GM21529 (cell line): Measurements from ENCODE around the gene CASZ1.

Experiments used
- ATAC-seq: cut with Tn5 transposase; IDR thresholded peaks from one replicate; pipeline ENCODE4 v1.9.1; 2021; ENCODE audit not compliant: unreplicated experiment

The CASZ1 gene, protein sequence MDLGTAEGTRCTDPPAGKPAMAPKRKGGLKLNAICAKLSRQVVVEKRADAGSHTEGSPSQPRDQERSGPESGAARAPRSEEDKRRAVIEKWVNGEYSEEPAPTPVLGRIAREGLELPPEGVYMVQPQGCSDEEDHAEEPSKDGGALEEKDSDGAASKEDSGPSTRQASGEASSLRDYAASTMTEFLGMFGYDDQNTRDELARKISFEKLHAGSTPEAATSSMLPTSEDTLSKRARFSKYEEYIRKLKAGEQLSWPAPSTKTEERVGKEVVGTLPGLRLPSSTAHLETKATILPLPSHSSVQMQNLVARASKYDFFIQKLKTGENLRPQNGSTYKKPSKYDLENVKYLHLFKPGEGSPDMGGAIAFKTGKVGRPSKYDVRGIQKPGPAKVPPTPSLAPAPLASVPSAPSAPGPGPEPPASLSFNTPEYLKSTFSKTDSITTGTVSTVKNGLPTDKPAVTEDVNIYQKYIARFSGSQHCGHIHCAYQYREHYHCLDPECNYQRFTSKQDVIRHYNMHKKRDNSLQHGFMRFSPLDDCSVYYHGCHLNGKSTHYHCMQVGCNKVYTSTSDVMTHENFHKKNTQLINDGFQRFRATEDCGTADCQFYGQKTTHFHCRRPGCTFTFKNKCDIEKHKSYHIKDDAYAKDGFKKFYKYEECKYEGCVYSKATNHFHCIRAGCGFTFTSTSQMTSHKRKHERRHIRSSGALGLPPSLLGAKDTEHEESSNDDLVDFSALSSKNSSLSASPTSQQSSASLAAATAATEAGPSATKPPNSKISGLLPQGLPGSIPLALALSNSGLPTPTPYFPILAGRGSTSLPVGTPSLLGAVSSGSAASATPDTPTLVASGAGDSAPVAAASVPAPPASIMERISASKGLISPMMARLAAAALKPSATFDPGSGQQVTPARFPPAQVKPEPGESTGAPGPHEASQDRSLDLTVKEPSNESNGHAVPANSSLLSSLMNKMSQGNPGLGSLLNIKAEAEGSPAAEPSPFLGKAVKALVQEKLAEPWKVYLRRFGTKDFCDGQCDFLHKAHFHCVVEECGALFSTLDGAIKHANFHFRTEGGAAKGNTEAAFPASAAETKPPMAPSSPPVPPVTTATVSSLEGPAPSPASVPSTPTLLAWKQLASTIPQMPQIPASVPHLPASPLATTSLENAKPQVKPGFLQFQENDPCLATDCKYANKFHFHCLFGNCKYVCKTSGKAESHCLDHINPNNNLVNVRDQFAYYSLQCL (N-terminal part only)

DNA sequence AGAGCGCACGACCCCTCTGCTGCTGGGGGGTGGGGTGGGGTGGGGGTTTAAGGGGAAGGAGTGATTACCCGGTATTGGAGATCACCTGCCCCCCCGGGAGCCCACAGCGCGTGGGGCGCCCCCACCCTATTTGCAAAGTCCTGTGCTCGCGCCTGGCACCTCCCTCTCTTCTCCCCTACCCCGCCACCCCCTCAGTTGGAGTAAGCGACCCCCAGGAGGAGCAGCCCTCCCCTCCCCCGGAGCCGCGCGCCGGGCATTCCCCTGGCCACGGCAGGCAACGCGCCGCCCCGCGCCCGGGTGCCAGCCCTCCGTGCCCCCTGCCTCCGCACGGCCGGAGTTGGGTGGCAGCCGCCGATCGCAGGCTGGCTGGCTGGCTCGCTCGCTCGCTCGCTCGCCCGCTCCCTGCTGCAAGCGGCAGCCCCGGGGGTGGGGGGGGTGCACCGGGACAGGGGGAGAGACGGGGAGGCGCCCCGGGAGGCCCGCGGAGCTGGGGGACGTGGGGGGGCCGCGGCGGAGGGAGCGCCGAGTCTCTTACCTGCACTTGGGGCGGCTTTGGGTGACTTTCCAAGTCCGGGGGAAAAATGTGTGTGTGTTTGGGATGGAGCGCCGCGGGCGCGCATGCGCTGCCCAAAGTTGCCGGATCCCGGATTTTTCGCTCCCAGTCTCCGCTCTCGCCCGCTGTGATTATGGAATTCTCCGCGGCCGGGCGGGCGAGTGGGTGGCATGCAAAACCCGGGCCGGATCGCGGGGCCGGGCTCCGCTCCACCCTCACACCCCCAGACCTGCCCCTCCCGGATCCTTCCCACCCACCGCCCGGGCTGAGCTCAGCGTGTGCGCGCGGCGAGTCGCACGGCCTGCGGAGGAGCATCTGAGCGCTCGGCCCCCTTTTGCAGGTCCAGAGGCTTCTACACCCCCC lies at the start of gene CASZ1:
Gene CASZ1, minus strand, starts transcription at position 618 of the 916 bp plus-strand sequence. CDS start 102,757 bp downstream, outside the sequence.
- no peak for ATAC-seq

DNA sequence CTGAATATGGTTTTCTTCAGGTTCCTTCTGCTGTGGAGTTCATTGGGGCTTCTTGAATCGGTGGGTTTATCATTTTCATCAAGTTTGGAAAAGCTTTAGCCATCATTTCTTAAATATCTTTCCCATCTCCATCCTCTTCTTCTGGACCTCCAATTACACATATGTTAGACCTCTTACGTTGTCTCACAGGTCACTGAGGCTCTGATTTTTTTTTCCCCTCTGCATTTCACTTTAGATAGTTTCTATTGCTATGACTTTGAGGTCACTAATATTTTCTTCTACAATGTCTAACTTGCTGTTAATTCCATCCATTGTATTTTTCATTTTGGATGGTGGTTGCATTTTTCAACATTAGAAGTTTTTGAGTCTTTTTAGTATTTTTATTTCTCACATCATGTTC lies 47.3 kb upstream of the CASZ1 start:
- ATAC-seq, result no peak

DNA sequence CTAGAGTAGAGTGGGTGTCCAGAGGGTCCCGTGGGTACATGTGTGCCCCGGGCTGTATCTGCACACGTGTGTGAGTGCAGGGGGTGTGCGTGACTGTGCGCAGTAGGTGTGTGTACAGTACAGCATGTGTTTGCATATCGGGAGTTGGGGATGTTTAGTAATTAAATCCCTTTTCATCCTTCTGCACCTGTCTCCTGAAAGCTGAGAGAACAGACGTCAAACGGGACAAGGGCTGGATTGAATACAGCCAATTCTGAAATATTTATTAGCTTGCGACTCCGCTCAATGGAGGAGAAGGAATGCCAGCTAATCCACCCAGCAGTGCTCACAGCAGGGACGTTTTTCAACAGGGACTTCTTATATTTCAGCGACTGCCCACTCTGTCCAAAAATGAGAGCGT lies 44.7 kb upstream of the CASZ1 start:
- no peak for ATAC-seq

DNA sequence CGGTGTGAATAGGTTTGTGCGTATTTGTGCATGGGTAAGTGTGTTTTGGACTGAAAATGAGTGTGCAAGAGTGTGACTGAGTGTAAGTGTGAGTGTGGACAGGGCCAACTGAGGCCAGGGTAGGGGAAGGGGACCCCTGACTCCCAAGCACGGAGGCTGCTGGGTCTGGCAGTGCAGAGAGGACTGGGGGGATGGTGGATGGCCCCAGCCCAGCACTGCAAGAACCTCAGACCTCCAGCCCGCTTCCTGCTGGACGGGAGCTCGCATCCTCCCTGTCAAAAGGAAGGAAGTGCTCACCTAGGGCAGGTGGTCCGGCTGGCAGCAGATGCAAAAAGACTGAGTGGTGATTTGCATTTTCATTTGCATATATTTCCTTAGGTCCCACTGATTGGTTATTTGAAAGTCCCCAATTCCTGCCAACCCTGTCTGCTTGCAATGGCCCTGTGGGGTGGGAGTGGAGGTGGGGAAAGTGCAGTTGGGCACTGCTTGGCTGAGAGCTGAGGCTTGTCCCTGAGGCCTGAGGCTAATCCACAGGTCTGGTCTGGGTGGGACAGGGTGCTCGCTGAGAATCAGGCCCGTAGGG lies 42.8 kb upstream of the CASZ1 start:
- ATAC-seq, result no peak

DNA sequence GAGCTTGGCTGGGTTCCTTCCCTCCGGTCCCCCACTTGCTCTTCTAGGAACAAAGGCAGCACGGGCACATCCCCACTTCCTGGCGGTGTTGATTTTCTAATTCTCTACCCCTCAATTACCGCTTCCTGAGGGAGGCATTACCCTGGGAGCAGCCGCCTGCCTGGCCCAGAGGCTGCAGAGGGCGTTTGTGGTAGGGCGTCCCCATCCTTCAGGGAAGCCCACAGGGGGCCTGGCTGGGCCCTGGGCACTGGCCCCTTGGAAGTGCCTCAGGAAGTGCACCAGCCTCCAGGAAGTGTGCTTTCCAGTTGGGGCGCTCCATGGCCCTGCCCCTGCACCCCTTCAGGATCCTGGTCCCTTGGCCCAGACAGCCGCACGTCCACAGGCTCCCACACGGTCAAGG lies 42.1 kb upstream of the CASZ1 start:
- no peak for ATAC-seq

DNA sequence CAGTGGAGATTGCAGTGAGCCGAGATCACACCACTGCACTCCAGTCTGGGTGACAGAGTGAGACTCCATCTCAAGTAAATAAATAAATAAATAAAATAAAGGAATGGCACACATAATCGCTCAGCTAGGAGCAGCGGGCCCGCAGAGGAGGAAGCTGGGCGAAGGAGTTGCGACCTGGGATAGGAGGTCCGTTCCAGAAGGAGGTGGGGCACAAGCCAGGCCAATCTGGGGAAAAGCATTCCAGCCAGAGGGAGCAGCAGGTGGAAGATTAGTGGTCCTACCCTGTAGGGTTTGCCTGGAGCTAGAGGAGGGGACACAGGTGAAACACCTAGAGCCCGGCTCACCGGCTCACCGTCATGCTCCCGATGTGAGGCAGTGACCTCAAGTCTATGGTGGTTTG lies 40.3 kb upstream of the CASZ1 start:
- ATAC-seq, result no peak

DNA sequence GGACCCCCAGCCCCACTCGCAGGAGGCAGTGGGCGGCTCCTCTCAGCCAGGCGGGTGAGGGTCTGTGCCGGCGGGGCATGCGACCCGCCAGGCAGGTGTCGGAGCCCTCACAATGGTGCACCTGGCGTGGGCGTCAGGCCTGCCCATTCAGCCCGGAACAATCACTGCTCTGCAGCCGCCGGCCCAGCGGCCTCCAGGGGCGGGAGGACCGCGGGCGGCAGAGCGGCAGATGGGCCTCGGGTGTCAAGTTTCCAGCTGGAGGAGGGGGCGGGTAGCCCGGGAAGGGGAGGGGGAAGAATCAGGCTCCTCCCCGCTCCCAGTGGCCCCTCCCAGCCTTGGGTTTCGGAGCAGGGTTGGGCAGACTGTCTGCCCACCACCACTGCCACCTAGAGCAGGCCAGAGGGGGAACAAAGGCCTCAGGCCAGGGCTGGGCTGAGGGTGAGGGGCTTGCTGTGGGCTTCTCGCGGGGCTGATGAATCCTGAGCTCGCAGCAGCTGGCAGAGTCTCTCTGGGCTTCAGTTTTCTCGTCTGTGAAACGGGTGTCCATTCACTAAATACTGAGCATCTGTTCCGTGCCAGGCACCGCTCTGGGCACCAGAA lies 39.5 kb upstream of the CASZ1 start:
- ATAC-seq, result no peak

DNA sequence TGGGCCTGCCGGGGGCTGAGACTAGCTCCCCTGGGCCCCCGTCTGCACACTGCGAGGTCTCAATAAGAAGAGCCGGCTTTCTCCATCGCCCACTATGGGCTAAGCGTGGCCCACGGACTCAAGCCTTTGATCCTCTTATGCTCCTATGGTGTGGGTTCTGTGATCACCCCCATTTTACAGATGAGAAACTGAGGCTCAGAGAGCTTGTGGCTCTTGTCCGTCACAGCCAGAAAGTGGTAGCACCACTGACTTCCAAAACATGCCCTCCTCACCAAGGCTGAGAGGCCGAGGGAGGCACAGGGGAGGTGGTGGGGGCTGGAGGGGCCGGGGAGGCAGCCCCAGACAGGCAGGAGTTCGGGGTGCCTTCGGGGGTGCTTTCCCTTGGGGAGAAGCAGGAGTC lies 39.0 kb upstream of the CASZ1 start:
- no peak for ATAC-seq

DNA sequence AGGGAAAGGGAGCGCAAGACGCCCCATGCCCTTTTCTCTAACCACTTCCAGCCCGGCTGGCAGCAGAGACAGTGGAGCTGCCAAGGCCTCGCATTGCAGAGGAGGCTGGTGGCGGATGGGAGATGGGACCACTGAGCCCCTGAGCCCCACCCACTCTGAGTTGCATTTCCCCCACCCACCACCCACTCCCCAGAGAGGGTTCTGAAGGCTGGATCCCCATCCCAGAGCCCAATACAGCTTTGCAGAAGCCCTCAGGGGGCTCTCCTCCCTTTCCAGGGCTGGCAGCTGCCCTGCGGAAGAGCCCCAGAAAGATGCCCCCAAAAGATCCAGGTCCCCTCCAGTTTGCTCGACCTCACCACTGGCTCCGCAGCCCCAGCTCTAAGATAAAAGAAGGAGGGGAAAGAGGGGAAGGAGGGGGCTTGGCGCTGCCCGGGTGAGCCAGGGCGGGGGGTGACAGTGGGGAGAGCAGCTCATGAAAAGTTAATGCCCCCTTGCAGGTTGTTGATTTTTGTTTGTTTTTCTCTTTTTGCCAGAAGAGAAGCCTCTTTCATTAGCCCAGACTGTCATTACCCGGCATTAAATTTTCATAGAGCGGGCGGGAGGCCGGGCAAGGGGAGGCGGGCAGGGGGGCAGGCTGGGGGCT lies 38.4 kb upstream of the CASZ1 start:
- no peak for ATAC-seq

DNA sequence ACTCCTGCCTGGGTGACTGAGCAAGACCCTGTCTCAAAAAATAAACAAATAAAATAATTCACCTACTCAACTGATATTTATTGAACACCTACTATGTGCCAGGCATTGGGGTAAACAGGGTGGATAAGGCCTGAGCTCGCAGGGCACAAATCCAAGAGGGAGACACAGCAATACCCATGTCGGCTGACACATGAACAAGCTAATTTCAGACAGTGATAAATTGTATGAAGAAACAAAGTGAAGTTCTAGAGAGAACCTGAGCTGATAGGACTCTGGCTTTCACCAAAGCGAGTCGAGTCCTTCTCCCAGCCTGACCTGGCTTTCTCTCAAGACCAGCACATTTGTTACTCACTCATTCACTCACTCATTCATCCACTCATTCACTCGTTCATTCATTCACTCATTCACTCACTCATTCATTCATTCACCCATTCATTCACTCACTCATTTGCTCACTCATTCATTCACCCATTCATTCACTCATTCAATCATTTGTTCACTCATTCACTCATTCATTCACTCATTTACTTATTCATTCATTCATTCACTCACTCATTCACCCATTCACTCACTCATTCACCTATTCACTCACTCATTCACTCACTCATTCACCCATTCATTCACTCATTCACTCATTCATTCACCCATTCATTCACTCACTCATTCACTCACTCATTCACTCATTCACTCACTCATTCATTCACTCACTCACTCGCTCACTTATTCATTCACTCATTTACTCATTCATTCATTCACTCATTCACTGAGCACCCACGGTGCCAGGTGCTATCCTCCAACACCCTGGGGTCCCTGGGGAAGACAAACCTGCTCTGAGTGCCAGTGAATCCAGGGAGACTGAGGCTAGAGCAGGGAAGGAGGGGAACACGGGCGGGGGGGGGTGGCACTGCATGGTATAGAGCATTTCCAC lies 37.4 kb upstream of the CASZ1 start:
- ATAC-seq, result no peak

DNA sequence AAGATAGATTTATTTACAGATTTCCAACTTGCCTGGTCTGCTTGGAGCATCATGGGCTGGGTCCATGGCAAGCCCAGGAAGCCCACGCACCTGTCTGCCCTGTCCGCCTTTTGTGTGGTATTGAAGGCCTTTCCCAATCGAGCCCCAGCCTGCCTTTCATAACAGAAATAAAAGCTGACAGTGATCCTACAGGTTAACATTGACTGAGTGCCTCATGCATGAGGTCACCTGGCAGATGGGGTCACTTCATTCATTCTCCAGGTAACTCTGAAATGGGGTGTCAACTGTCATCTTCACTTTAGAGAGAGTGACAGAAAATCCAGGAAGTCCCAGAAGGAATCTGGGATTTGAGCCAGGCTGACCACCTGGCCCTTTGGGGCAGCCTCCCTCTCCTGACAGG lies 36.3 kb upstream of the CASZ1 start:
- ATAC-seq, result no peak

DNA sequence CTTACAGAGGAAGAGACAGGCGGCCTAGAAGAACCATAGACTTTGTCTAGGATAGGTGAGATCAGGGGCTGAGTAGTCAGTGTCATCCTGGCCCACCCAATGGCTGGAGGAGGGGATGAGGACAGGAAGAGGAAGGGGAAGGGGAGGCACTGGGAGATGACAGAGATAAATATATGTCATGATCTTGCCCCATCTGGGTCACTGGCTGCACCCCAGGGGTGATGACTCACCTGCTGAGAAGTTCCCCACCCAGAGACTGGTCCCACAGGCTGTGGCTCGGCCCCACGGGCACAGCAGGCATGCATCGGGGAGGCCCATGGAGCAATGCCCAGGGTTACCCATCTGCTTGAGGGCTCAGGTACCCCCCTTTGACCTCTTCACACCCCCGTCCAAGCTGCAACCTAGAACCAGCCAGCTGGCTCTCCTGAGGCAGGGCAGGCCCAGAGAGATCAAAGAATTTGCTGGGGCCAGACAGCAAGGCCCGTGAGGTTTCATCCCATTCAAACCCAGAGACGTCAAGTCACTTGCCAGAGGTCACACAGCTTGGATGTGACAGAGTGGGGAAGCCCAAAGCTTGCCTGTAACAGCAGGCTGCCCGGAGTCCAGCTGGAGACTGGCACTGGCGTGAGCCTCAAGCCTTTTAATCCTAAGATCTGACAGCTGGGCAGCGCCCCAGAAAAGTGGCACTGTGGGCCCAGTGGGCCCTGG lies 34.7 kb upstream of the CASZ1 start:
- no peak for ATAC-seq

DNA sequence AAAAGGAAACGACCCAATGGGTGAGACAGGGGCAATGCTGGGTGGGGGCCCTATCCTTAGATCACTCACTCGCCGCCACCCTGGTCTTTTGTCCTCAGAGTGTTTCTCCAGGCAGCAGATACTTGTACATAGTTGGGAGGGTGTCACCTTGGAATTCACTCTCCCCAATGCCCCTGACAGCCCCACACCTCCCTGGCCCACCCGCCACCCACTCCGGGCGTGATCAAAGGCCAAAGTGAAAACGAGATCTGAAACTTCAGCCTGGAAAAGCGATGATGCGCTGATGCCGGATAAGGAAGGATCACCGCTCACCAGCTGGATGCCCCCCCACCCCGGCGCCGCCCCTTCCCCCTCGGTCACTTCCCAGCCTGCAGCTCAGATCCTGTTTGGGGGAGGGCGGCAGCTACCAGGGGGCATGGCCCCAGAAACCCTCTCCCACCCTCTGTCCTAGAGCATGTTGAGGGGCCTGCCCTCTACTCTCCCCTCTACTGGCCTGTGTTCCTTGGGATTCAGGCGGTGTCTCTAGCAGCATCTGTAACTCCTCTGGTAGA lies 33.6 kb upstream of the CASZ1 start:
- no peak for ATAC-seq

DNA sequence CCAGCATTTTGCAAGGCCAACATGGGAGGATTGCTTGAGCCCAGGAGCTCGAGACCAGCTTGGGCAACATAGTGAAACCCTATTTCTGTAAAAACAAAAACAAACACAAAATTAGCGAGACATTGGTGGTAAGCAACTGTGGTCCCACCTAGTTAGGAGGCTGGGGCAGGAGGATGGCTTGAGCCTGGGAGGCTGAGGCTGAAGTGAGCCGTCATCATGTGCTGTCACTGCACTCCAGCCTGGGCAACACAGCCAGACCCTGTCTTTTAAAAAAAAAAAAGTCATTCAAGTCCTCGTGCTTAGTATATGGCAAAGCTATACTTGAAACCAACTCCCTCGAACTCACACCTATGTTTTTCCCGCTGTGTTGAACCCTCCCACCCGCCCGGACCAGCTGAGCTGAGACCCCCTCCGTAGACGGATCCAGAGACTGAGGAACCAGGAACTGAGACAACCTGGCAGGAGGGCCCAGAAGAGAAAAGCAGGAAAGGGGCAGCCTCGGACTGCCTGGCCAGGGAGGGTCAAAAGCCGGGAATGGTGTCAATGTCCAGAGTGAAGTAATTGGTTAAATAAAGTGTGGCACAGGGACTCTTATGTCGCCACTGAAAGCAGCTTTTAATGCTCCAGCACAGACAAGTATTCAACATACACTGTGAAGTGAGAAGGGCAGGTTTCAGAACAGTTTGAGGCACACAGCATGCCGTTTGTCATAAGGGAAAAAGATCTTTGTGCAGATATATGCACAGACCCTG lies 32.8 kb upstream of the CASZ1 start:
- no peak for ATAC-seq

DNA sequence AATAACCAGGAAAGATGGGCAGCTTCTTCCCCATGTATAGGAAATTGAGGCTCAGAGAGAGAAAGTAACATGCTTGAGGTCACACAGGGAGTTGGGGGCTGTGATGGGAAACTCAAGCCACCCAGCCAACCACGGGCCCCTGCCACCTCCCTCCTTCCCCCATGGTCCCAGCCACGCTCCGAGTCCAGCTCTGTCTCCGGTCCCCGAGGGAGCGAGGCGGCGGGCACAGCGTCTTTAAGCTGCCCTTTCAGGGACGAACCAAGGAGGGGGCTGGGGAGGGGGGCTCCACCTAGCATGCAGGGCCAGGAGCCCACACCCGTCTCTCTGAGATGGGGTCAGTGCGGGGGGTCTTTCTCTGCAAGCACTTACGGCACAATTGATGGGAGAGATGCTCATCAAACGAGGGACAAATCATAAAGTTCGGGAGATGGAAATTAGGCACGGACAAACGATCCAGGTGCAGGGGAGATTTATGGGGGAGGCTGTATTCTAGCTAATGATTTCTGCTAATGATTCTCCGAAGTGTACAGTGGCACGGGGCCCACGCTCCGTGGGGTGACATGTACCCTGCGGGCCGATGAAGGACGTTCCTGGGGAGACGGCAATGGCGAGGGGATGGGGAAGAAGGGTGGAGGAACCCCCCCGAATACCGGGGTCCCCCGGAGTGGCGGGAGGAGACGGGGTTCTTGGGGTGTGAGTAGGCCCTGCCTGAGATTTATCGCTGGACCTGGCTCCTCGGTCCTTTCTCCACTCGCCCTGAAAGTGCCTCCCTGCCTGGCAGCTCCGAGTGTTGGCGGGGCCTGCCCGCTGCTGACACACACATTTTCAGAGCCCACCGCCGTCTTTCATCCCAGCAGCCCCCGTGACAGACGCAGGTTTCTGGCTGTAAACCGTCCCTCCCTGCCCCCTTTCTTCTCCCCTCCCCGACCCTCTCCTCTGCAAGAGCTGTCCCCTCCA lies 31.2 kb upstream of the CASZ1 start:
- no peak for ATAC-seq
